ENCODE data around the gene NAA20.

The NAA20 gene, protein sequence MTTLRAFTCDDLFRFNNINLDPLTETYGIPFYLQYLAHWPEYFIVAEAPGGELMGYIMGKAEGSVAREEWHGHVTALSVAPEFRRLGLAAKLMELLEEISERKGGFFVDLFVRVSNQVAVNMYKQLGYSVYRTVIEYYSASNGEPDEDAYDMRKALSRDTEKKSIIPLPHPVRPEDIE

GRCh38 chr20:20017001-20017843 is at the start of gene NAA20:
NAA20 (plus strand) TSS chr20:20017362; CDS start chr20:20017397, 35 bp downstream.
- DNase-seq, result peak; percentile 92

- DNase-seq, result no peak
Observed at GRCh38 chr20:19967445-19967844, 49.7 kb upstream of the NAA20 start.

GRCh38 chr20:19968028-19968427 is 49.1 kb upstream of the NAA20 start:
- no peak for DNase-seq

GRCh38 chr20:19968466-19969073 is 48.6 kb upstream of the NAA20 start:
- DNase-seq, result peak; percentile 43

- no peak for DNase-seq
Observed at GRCh38 chr20:19969106-19969505, 48.1 kb upstream of the NAA20 start.

GRCh38 chr20:19969507-19970255 is 47.5 kb upstream of the NAA20 start:
- DNase-seq, result no peak

- no peak for DNase-seq
Observed at GRCh38 chr20:19970256-19970765, 46.9 kb upstream of the NAA20 start.

GRCh38 chr20:19971116-19971515 is 46.0 kb upstream of the NAA20 start:
- DNase-seq, result no peak

DNA sequence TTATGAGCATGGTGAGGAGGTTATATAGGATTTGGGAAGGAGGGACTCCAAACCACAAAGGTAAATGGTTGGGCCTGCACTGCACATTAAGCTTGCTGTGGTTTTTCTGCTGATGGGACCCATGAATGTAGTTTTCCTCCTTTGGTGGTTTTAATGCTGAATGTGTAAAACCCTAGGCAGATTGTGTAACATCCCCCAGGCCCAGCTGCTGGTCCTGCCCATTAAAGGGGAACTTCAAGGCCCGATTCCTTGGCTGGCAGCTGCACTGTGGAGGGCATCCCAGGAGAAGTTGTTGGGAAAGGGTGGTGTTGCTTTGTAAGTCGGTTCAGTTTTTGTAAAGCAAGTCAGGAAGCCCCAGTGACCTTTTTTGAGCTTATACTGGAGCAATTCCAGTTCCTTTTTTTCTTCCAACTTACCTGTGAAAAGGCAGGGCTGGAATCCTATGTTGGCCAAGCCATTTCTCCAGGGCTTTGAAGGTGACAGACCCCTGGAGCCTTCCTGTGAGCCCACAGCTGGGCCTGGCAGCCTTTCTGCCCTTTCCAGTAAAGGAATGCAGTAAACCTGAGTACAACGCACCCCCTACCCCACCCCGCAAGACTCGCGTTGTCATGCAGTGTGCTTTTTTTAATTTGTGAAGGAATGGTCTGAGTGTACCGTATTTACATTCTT is 43.1 kb upstream of the NAA20 start:
- no peak for DNase-seq

GRCh38 chr20:19974630-19975435 is 42.3 kb upstream of the NAA20 start:
- no peak for DNase-seq

GRCh38 chr20:19975436-19975799 is 41.7 kb upstream of the NAA20 start:
- no peak for DNase-seq

- DNase-seq, result no peak
Observed at GRCh38 chr20:19975901-19976300, 41.3 kb upstream of the NAA20 start.

DNA sequence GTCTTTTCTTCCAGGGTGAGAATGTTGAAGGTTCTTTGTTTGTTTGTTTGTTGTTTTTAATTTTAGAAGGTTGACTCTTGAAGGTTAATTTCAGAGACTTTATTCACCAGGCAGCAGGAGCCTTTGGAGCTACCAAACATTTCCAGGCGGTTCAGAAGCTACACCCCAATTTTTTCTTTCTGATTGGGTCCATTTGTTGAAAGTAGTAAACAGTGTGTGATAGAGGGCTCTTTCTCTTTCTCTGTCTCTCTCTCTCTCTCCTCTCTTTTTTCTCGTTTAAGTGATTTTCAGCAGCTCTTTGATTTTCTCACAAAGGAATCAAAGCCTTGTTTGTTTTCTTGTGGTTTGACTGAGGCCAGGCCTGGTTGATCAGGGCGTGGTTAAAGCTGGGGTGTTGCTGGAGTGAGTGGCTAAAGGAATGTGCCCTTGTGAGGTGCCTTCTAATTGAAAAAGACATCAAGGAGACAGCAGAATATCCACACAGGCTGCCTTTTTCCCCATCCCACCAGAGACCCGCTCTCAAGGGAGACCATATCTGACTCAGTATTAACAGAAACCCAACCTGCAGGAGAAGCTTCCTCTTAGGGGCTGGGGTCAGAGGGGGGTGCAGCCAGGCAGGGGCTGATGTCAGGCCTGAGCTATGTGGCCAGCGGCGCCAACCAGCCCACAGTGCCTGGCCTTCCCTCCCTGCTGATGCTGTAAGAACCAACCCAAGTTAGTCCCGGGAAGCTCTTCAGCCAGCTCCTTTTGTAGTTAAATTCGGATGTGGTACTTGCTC is 40.4 kb upstream of the NAA20 start:
- DNase-seq, result no peak

DNA sequence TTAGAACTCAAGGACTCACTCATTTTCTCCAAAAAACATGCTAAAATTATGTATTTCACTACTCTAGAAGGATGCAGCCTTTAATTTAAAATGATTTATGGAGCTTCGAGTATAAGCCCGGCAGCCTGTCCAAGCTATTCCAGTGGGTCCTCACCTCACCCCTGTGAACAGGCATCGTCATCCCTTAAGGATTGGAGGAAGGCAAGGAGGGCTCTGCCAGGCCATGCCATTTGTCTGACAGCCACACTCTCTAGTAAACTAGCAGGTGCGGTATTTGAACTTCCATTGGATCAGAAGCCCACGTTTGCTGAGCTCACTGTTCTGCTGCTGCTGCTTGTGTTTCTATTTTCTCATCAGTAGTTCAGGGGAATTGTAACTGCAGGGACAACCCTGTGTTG is 39.8 kb upstream of the NAA20 start:
- no peak for DNase-seq

DNA sequence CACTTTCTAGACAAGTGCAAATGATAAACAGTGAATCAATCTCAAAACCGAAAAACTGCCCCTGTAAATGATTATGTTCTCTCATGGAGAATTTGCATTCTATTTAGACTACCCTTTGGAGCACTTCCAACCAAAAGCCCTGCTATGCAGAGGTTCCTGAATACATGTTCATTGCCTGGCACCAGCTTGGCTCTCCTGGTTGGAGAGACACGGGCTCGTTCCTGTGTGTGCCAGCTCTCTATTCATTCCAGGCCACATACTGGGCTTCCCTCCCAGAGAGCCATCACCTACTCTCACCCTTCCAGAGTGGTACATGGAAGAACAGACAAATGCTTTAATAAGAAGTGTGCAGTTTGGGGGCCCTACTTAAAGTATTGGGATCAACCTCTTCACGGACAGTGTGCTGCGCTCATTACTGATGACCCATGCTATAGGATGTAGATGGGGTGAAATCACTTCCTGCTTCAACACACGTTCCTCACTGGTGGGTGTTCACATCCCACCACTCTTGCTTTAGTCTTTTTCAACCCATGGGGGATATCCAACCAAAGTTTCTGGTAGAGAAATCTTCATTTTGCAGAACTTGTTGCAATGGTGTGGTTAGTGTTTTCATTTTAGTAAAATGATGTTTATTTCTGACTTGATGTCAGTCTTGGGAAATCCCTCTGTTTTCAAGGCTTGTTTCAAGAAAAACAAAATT is 38.5 kb upstream of the NAA20 start:
- no peak for DNase-seq

- no peak for DNase-seq
Observed at GRCh38 chr20:19981031-19981451, 36.1 kb upstream of the NAA20 start.

DNA sequence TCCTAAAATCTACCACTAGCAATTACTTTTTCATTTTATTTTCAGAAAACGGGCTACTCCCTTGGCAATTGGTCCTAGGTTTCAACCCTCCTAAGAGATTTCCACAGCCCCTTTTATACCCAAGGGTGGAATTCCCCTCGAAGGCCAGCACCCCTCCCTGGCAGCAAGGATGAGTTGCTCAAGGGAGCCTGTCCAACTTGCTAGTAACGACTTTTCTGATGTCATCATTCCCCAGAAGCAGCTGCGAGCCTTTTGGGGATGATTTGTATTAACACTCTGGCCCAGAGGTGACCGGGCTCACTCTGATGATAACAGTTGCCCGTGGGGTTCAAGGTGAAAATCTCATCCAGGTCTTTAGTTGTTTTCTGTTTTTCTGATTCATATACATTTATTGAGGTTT is 30.7 kb upstream of the NAA20 start:
- no peak for DNase-seq

- DNase-seq, result no peak
Observed at GRCh38 chr20:19987046-19987445, 30.1 kb upstream of the NAA20 start.

DNA sequence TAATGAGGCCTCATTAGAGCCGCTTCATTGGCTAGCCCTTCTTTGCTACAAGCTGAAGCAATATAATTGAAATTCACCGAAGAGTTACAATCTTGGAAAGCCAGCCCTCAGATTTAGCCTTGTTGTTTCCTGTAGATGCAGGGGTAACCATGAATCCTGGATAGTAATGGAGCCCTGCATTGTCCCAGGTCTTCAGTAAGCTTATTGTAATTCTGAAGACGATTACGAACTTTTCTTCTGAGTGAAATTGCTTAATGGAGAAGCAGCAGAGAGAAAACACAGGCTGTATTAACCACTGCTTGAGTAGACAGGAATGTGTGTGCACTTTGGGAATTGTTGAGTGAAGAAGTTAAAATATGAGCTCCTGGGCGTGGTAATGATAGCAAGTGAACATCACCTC is 26.3 kb upstream of the NAA20 start:
- DNase-seq, result no peak

- no peak for DNase-seq
Observed at GRCh38 chr20:19991308-19991707, 25.9 kb upstream of the NAA20 start.
